HFF-Myc (cell line): ENCODE measurements around the gene C5AR2.

ENCODE experiments used
- DNase-seq: peaks from one replicate; pipeline ENCODE4 v3.0.0-alpha.2; 2011; ENCODE audit warnings: low read depth; ENCODE audit errors: extremely low read depth
- H3K4me3 ChIP-seq: replicated peaks from 2 replicates; pipeline ENCODE4 v1.5.1; 2011; ENCODE audit warnings: low read depth, mild to moderate bottlenecking, control low read depth, low read length
- TF ChIP-seq, protein P1 (sequence below): IDR thresholded peaks from 2 replicates; pipeline ENCODE4 v1.5.1; 2012; ENCODE audit warnings: mild to moderate bottlenecking, low read depth, low read length, control low read depth; ENCODE audit errors: missing control alignments

The C5AR2 gene

DNA sequence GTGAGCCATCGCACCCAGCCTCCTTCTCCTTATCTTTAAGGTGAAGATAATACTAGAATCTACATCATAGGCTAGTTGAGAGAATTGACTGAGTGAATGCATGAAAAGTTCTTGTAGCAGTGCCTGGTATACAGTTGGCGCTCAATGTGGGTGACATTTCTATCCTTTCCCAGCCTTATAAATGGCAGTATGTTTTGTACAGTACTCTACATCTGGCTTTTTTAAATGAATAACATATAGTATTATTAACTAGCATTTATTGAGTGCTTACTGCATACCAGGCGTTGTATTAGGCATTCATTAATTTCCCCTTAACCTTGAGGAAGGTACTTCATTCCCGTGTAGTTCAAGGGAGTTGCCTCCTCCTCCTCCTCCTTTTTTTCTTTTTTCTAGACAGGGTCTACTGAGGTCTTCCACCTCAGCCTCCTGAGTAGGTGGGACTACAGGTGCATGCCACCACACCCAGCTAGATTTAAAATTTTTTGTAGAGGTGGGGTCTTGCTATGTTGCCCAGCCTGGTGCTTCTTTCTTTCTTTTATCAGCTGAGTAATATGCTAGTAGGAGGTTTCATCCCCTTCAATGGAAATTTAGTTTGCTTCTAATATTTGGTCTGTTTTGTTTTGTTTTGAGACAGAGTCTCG lies 19.5 kb upstream of the C5AR2 start:
- TF ChIP-seq, protein P1, sequence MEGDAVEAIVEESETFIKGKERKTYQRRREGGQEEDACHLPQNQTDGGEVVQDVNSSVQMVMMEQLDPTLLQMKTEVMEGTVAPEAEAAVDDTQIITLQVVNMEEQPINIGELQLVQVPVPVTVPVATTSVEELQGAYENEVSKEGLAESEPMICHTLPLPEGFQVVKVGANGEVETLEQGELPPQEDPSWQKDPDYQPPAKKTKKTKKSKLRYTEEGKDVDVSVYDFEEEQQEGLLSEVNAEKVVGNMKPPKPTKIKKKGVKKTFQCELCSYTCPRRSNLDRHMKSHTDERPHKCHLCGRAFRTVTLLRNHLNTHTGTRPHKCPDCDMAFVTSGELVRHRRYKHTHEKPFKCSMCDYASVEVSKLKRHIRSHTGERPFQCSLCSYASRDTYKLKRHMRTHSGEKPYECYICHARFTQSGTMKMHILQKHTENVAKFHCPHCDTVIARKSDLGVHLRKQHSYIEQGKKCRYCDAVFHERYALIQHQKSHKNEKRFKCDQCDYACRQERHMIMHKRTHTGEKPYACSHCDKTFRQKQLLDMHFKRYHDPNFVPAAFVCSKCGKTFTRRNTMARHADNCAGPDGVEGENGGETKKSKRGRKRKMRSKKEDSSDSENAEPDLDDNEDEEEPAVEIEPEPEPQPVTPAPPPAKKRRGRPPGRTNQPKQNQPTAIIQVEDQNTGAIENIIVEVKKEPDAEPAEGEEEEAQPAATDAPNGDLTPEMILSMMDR = no peak

DNA sequence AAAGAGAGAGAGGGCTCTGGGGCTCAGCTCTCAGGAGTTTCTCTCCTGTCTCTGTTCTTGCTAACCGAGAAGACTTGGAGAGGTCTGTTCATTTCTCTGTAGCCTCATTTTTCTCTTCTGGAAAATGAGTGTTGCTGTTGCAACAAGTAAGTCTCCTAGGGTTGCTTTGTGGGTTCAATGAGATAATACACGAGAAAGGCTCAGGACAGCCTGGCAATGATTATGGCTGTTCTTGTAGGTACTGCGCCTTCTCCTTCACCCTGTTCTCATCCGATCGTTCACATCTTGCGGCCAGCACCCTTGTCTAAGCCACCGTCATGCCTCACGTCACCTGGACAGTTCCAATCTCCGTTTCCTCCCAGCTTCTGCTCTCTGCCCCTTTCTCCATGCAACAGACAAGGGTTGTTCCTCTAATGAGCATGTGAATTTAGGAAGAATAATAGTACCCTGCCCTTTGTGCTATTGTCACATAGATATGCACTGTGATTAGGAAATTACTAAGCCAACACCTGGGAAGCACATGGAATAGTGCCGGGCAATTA lies 18.1 kb upstream of the C5AR2 start:
- H3K4me3 ChIP-seq = no peak overlapping the region
- DNase-seq = no peak
- TF ChIP-seq, protein P1 = no peak

More for the DNA sequence above, 19.5 kb upstream of the C5AR2 start:
- DNase-seq = no peak
- H3K4me3 ChIP-seq = no peak overlapping the region

DNA sequence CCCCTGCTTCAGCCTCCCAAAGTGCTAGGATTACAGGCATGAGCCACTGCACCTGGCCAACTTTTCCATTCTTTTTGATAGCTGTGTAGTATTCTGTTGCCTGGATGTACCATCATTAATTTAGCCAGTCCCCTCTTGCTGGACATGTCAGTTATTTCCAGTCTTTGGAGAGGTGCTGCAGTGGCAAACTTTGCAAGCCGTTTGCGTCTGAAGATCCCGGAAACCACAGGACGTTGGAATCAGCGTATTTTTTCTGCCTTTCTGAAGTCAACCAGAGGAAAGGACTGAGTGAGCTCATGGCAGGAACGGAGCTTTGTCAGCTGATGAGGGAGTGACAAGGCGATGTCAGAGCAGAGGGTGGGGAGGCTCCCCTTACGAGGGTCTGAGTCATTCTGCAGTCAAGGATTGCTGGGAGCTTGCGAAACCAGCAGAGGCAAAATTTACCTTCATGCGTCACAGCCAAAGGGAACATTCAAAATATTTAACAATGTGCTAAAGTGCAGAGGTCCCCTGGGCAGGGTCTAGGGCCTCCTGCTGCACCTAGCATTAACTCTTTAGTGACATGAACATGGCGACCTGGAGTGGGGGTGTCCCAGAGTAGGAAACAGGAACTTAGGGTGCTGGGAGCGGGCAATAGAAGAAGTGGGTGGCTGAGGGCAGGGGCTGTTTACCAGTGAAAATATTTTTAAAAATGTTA lies 16.7 kb upstream of the C5AR2 start:
- TF ChIP-seq, protein P1 = no peak
- H3K4me3 ChIP-seq = no peak overlapping the region
- no peak for DNase-seq

DNA sequence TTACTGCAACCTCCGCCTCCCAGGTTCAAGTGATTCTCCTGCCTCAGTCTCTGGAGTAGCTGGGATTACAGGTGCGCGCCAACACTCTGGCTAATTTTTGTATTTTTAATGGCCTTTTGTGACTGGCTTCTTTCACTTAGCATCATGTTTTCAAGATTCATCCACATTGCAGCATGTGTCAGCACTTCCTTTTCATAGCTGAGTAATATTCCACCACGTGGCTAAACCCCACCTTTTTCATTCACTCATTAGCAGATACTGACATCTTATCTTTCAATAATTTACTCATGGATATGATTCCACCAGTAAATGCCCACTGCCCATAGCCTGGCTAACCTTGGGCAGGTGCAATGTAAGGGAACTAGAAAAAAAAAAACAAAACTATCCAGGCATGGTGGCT lies 15.5 kb upstream of the C5AR2 start:
- no peak overlapping the region for H3K4me3 ChIP-seq
- no peak for DNase-seq
- TF ChIP-seq, protein P1 = no peak

DNA sequence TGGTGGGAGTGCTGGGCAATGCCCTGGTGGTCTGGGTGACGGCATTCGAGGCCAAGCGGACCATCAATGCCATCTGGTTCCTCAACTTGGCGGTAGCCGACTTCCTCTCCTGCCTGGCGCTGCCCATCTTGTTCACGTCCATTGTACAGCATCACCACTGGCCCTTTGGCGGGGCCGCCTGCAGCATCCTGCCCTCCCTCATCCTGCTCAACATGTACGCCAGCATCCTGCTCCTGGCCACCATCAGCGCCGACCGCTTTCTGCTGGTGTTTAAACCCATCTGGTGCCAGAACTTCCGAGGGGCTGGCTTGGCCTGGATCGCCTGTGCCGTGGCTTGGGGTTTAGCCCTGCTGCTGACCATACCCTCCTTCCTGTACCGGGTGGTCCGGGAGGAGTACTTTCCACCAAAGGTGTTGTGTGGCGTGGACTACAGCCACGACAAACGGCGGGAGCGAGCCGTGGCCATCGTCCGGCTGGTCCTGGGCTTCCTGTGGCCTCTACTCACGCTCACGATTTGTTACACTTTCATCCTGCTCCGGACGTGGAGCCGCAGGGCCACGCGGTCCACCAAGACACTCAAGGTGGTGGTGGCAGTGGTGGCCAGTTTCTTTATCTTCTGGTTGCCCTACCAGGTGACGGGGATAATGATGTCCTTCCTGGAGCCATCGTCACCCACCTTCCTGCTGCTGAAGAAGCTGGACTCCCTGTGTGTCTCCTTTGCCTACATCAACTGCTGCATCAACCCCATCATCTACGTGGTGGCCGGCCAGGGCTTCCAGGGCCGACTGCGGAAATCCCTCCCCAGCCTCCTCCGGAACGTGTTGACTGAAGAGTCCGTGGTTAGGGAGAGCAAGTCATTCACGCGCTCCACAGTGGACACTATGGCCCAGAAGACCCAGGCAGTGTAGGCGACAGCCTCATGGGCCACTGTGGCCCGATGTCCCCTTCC lies 11.8 kb upstream of the C5AR2 start:
- no peak for DNase-seq
- H3K4me3 ChIP-seq = no peak overlapping the region
- TF ChIP-seq, protein P1 = no peak

DNA sequence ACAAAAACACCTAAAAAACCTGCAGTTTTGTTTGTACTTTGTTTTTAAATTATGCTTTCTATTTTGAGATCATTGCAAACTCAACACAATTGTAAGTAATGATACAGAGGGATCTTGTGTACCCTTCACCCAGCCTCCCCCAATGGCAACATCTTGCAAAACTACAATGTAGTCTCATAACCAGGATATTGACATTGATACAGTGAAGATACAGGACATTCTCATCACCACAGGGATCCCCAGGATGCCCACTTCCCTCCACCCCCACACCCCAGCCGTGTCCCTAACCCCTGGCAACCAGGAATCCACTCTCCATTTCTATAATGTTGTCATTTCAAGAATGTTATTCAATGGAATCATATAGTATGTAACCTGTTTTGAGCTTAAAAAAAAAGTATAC lies 10.3 kb upstream of the C5AR2 start:
- DNase-seq = no peak
- H3K4me3 ChIP-seq = no peak overlapping the region
- TF ChIP-seq, protein P1 = no peak
